22Rv1 (cell line): ENCODE measurements around the gene WDR33.
"Not testable (repeated sequence)": the region's sequence is repeated elsewhere in the genome, so short reads cannot be mapped to it uniquely, and the experiment has no call there.

Source experiments
- ZFX ChIP-seq: fragments of 450-650 bp; IDR thresholded peaks from 2 replicates; pipeline ENCODE4 v1.6.1; 2017; ENCODE audit warnings: antibody characterized with exemption, borderline replicate concordance
- TF ChIP-seq, protein P1 (sequence below): fragments of 450-650 bp; IDR thresholded peaks from 2 replicates; pipeline ENCODE4 v1.5.1; 2017; ENCODE audit warnings: mild to moderate bottlenecking

DNA sequence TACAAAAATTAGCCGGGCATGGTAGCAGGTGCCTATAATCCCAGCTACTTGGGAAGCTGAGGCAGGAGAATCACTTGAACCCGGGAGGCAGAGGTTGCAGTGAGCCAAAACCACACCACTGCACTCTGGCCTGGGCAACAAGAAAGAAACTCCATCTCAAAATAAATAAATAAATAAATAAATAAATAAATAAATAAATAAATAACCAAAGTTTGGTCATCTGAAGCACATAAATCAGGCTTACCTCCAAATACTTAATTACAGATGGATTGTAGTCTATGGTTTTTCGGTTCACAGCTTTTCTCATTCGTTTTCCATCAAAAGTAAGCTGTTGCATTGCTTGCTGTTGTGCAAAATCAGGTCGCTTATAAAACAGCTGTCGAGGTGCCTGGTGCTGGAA lies 40.4 kb downstream of the WDR33 start:
- TF ChIP-seq, protein P1, sequence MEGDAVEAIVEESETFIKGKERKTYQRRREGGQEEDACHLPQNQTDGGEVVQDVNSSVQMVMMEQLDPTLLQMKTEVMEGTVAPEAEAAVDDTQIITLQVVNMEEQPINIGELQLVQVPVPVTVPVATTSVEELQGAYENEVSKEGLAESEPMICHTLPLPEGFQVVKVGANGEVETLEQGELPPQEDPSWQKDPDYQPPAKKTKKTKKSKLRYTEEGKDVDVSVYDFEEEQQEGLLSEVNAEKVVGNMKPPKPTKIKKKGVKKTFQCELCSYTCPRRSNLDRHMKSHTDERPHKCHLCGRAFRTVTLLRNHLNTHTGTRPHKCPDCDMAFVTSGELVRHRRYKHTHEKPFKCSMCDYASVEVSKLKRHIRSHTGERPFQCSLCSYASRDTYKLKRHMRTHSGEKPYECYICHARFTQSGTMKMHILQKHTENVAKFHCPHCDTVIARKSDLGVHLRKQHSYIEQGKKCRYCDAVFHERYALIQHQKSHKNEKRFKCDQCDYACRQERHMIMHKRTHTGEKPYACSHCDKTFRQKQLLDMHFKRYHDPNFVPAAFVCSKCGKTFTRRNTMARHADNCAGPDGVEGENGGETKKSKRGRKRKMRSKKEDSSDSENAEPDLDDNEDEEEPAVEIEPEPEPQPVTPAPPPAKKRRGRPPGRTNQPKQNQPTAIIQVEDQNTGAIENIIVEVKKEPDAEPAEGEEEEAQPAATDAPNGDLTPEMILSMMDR, result not testable (repeated sequence)
- TF ChIP-seq ZFX, result not testable (repeated sequence)
